ENCODE data around the gene SEZ6L. TPM values are rescaled to one million over a fixed set of nuclear protein-coding genes. Genes with fewer than 3 reads are reported as not detected.

The SEZ6L gene
- polyA plus RNA-seq, 1 donor from 2014 or later = 31.9 TPM

DNA sequence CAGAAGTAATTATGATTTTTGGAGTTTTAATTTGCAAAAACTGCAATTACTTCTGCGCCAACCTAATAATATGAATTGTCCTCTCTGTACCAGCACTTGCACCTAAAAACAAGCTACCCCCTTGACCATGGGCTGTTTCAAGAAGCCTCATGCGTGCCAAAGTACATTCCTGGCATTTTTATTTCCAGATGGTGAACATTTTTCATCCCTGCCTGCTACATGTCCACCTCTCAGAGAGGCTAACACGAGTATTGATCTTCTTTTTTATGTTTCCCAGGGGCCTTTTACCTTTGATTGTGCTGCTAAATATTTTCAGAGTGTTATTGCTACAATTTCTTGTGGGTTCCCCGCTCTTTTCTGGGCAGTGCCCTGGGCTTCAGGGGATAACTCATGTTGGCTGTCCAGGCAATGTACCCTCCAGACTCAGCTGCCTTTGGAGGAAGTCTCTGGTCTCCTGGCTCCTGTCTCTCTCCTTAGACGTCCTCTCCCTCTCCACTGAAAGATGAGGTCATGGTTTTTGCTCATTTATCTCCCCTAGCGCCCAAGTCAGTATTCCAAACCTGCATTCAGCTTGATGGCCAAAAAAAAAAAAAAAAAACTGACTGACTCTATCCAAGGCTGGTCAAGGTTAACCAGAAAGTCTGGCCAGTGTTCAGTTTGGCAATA, 173.6 kb downstream of the SEZ6L start:
- no peak overlapping the region for H3K27ac ChIP-seq (ENCODE audit: low read length)
- TF ChIP-seq POLR2AphosphoS5 (IDR thresholded peaks at IDR 0.05) (no peak), SMC3 (conservative IDR thresholded peaks at IDR 0.05; ENCODE audit: poor library complexity) (no peak), MXI1 (conservative IDR thresholded peaks at IDR 0.05; ENCODE audit: poor library complexity, severe bottlenecking) (no peak), RAD21 (conservative IDR thresholded peaks at IDR 0.05) (no peak), TAF1 (IDR thresholded peaks at IDR 0.05; ENCODE audit: low read depth) (no peak)
- TF ChIP-seq, protein P1, sequence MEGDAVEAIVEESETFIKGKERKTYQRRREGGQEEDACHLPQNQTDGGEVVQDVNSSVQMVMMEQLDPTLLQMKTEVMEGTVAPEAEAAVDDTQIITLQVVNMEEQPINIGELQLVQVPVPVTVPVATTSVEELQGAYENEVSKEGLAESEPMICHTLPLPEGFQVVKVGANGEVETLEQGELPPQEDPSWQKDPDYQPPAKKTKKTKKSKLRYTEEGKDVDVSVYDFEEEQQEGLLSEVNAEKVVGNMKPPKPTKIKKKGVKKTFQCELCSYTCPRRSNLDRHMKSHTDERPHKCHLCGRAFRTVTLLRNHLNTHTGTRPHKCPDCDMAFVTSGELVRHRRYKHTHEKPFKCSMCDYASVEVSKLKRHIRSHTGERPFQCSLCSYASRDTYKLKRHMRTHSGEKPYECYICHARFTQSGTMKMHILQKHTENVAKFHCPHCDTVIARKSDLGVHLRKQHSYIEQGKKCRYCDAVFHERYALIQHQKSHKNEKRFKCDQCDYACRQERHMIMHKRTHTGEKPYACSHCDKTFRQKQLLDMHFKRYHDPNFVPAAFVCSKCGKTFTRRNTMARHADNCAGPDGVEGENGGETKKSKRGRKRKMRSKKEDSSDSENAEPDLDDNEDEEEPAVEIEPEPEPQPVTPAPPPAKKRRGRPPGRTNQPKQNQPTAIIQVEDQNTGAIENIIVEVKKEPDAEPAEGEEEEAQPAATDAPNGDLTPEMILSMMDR (IDR thresholded peaks at IDR 0.05; ENCODE audit: poor library complexity, severe bottlenecking) = no peak
- TF ChIP-seq, protein P2, sequence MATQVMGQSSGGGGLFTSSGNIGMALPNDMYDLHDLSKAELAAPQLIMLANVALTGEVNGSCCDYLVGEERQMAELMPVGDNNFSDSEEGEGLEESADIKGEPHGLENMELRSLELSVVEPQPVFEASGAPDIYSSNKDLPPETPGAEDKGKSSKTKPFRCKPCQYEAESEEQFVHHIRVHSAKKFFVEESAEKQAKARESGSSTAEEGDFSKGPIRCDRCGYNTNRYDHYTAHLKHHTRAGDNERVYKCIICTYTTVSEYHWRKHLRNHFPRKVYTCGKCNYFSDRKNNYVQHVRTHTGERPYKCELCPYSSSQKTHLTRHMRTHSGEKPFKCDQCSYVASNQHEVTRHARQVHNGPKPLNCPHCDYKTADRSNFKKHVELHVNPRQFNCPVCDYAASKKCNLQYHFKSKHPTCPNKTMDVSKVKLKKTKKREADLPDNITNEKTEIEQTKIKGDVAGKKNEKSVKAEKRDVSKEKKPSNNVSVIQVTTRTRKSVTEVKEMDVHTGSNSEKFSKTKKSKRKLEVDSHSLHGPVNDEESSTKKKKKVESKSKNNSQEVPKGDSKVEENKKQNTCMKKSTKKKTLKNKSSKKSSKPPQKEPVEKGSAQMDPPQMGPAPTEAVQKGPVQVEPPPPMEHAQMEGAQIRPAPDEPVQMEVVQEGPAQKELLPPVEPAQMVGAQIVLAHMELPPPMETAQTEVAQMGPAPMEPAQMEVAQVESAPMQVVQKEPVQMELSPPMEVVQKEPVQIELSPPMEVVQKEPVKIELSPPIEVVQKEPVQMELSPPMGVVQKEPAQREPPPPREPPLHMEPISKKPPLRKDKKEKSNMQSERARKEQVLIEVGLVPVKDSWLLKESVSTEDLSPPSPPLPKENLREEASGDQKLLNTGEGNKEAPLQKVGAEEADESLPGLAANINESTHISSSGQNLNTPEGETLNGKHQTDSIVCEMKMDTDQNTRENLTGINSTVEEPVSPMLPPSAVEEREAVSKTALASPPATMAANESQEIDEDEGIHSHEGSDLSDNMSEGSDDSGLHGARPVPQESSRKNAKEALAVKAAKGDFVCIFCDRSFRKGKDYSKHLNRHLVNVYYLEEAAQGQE (IDR thresholded peaks at IDR 0.05; ENCODE audit: borderline replicate concordance) = no peak
- no peak overlapping the region for H2AFZ ChIP-seq (ENCODE audit: low read depth, low read length)
- no peak overlapping the region for H3K4me2 ChIP-seq (ENCODE audit: low read length)
- H3K9ac ChIP-seq (ENCODE audit: low read length) = no peak overlapping the region
- H3F3A ChIP-seq (ENCODE audit: insufficient read depth, low read length, poor library complexity, severe bottlenecking) = no peaks in the 10 kb centered on the region
- H3K9me2 ChIP-seq (ENCODE audit: insufficient read depth, low read length) = no peaks in the 10 kb centered on the region
- H3K27me3 ChIP-seq (ENCODE audit: insufficient read depth, low read depth, low read length) = no peaks in the 10 kb centered on the region
- H3K36me3 ChIP-seq (ENCODE audit: insufficient read depth, low read length) = peaks cover 5% of the 10 kb centered on the region
- no peaks in the 10 kb centered on the region for H4K20me1 ChIP-seq (ENCODE audit: insufficient read depth)
- H3K4me3 ChIP-seq (ENCODE audit: low read length) = no peak overlapping the region
- H3K9me3 ChIP-seq (ENCODE audit: low read length) = no peaks in the 10 kb centered on the region
- no peaks in the 10 kb centered on the region for H3K79me2 ChIP-seq (replicated peaks; ENCODE audit: insufficient read depth, low read length)

DNA sequence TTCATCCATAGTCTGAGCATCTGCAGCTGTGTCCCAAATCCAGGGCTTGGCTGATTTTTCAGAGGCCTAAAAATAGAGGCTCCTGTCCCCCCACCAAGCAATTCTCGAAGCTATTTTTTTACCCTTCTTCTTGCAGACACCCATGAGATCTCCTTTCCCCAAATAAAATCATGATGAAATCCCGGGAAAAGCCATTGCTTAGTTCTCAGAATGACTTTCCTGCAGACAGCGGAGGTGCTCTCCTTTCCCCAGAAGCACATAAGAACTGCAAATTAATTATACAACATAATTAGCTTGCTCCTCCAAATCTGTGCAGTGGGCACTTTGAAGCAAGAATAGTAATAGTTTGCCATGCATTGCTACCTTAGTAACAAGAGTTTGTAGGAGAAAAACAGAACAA, 176.2 kb downstream of the SEZ6L start:
- no peak overlapping the region for H2AFZ ChIP-seq (ENCODE audit: low read depth, low read length)
- TF ChIP-seq EP300 (conservative IDR thresholded peaks at IDR 0.05; ENCODE audit: poor library complexity, severe bottlenecking) (no peak), TAF1 (IDR thresholded peaks at IDR 0.05; ENCODE audit: low read depth) (no peak)
- H3K27me3 ChIP-seq (ENCODE audit: insufficient read depth, low read depth, low read length) = no peaks in the 10 kb centered on the region
- no peaks in the 10 kb centered on the region for H3F3A ChIP-seq (ENCODE audit: insufficient read depth, low read length, poor library complexity, severe bottlenecking)
- H3K36me3 ChIP-seq (ENCODE audit: insufficient read depth, low read length) = peaks cover 5% of the 10 kb centered on the region
- no peaks in the 10 kb centered on the region for H4K20me1 ChIP-seq (ENCODE audit: insufficient read depth)
- H3K9me2 ChIP-seq (ENCODE audit: insufficient read depth, low read length) = no peaks in the 10 kb centered on the region
- H3K79me2 ChIP-seq (replicated peaks; ENCODE audit: insufficient read depth, low read length) = no peaks in the 10 kb centered on the region
- H3K9me3 ChIP-seq (ENCODE audit: low read length) = no peaks in the 10 kb centered on the region
- H3K27ac ChIP-seq (ENCODE audit: low read length) = no peak overlapping the region
- no peak overlapping the region for H3K4me3 ChIP-seq (ENCODE audit: low read length)
- no peak overlapping the region for H3K4me2 ChIP-seq (ENCODE audit: low read length)
- H3K9ac ChIP-seq (ENCODE audit: low read length) = no peak overlapping the region

Data from neural cell (in vitro differentiated cells).